CD4-positive, alpha-beta T cell treated with Interleukin-17A for 4 hours (primary cell): ENCODE results near the gene KCNIP3.
"Not testable (repeated sequence)": the region's sequence is repeated elsewhere in the genome, so short reads cannot be mapped to it uniquely, and the experiment has no call there.

ENCODE experiments used
- DNase-seq: peaks from one replicate; pipeline ENCODE4 v3.0.0-alpha.2; 2020; ENCODE audit warnings: mixed read lengths

Gene KCNIP3

DNA sequence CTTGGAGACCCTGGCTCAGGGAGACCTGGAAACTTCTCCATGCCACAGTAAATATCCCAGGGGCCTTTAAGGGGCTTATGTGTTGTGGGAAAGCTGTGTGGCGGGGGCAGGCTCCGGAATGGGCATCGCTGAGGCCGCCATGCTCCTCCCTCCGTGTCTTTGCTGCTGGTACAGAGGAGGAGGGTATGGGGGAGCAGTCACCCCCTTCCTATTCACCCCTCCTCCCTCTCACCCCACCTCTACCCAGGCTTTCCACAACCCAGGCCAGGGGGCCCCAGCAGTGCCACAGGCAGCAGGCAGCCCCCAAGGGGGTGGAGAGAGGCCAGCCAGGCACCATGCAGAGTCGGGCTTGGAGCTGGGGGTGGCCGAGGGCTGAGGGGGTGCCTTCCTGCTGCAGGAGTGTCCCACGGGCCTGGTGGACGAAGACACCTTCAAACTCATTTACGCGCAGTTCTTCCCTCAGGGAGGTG lies 77.3 kb downstream of the KCNIP3 start:
- no peak for DNase-seq

GRCh38 chr2:95374921-95375471 lies 77.8 kb downstream of the KCNIP3 start:
- no peak for DNase-seq

GRCh38 chr2:95375532-95376150 lies 78.5 kb downstream of the KCNIP3 start:
- no peak for DNase-seq

GRCh38 chr2:95376311-95377215 lies 79.4 kb downstream of the KCNIP3 start:
- no peak for DNase-seq

DNA sequence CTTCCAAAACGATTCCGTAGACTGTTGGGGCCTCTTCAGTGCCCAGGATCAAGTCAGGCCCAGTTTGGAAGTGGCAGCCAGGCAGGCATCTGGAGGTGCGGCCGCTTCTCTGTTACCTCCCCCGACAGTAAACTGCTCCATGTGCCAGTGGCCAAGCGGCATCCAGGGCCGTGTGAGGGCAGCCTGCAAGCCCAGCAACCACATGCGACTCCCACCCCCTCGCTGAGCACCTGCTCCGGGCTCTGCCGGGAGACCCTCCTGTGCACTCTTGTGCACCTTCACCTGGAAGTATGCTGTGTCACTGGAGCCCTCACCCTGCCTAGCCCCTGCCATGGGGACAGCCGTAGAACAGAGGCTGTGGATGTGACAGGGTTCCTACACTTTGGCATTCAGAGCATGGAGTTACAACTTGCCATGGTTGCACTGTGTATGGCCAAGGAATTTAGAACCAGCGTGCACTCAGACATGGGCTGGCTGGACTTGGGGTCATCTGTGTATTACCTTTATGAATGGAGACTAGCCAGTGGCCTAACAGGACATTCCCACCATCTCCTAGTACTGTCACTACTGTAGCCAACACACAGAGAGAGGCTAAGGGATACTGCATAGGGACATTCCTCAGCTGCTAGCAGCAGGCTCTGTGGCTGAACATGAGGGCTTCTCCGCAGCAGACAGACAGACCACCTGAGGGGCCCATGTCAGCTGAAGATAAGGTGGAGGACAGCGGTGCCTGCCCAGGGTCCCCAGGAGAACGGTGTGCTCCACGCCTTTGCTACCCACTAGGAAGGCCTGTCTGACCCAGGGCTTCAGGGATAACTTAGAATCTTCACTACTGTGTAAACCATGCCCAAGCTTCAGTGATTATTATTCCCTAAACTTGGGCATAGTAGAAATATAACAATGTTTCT lies 80.3 kb downstream of the KCNIP3 start:
- DNase-seq, result no peak

DNA sequence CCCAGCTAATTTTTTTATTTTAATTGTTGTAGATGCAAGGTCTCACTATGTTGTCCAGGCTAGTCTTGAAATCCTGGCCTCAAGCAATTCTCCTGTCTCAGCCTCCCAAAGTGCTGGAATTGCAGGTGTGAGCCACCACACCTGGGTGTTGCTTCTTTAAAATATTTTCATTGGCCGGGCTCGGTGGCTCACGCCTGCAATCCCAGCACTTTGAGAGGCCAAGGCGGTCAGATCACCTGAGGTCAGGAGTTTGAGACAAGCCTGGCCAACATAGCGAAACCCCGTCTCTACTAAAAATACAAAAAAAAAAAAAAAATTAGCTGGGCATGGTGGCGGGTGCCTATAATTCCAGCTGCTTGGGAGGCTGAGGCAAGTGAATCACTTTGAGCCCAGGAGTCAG lies 81.1 kb downstream of the KCNIP3 start:
- DNase-seq, result not testable (repeated sequence)

DNA sequence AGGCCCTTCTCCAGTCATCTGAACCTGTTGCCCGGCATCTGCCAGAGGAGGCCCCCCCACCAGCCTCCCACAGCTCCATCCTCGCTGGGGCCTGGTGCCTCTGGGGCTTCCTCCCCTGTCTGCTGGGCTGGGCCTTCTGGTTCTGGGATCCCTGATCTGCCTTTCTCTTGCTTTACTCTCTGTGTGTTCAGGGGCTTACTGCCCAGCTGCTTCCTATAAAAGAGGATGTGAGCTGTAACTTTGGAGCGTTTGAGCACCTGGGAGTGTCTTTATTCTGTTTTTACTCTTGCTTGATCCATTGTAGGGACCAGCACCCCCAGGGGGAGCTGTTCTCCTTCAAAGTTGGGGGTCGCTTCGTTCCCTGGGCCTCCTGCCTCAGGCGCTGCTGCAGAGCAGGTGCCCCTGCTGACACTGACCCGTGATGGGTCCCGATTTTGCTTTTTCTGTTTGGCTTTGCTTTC lies 82.3 kb downstream of the KCNIP3 start:
- DNase-seq, result peak; percentile 11

GRCh38 chr2:95380280-95380679 lies 83.1 kb downstream of the KCNIP3 start:
- DNase-seq, result no peak

- DNase-seq, result no peak
Measured at GRCh38 chr2:95380731-95381130, 83.6 kb downstream of the KCNIP3 start.

- no peak for DNase-seq
Measured at GRCh38 chr2:95381212-95382191, 84.4 kb downstream of the KCNIP3 start.

DNA sequence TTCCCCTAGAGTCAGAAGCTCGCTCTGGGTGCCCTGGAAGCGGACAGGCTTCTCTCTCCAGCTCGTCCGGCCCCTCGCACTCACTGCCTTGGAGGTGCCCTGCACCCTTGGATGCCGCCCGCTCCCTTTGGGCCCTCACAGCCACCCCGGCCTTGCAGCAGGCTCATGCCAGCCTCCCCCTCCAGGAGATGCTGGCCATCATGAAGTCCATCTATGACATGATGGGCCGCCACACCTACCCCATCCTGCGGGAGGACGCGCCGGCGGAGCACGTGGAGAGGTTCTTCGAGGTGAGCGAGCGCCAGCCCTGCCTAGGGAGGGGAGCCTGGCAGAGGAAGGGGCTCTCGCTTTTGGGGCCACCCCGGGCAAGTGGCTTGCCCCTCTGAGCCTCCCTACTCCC lies 85.0 kb downstream of the KCNIP3 start:
- no peak for DNase-seq

GRCh38 chr2:95382686-95383634 lies 85.8 kb downstream of the KCNIP3 start:
- no peak for DNase-seq

- DNase-seq, result no peak
Measured at GRCh38 chr2:95383635-95384027, 86.5 kb downstream of the KCNIP3 start.

- no peak for DNase-seq
Measured at GRCh38 chr2:95384854-95385569, 87.9 kb downstream of the KCNIP3 start.

- no peak for DNase-seq
Measured at GRCh38 chr2:95385570-95385984, 88.4 kb downstream of the KCNIP3 start.

- no peak for DNase-seq
Measured at GRCh38 chr2:95386031-95386430, 88.9 kb downstream of the KCNIP3 start.

- no peak for DNase-seq
Measured at GRCh38 chr2:95387358-95387757, 90.2 kb downstream of the KCNIP3 start.

DNA sequence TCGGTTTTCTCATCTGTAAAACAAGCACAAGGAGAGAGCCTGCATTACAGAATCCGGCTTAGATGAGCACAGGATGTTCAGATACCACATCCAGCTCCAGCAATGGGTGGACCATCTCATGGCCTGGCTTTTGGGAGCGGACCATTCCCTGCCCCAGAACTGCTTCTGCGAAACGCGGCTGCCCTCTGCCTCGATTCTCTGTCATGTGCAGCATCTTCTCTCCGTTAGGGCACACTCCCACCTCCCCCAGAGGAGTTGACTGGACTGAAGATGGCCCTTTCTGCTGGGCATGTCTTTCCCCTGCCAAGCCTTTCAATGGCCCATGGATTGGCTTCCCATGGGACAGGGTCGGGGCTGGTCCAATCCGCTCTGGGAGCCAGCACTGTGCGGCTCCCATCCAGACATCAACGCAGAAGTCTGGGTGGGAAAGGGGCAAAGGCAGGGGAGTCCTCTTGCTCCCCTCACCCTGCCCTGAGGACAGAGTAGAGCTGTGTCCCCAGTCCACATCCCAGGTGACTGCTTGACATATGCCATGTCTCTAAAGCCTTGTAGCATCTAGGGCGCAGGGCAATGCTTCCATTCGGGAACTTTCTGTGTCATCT lies 91.0 kb downstream of the KCNIP3 start:
- DNase-seq, result no peak

GRCh38 chr2:95388856-95389244 lies 91.7 kb downstream of the KCNIP3 start:
- DNase-seq, result no peak
